HepG2 (cell line): ENCODE results near the gene CADPS2. TPM values are rescaled to one million over a fixed set of nuclear protein-coding genes. Genes with fewer than 3 reads are reported as not detected.

Experiments
- ATAC-seq: fragments of 200-7000 bp; cut with Tn5 transposase; 3 replicates; pipeline ENCODE4 v1.9.1; 2020; ENCODE audit warnings: mild to moderate bottlenecking, moderate library complexity
- BruUV-seq: library from RNA; stranded (reverse); fragments of 400-500 nt; replicated peaks from 2 replicates; lab custom pipeline; 2021; lab: Mats Ljungman, UMichigan
- CTCF ChIA-PET: fragments of 300-600 bp; formaldehyde crosslinking; extraction: SDS; loops from one replicate; lab custom pipeline; 2021; ENCODE audit warnings: low total read pairs, inconsistent platforms, low intra/inter-chr PET ratio; lab: Yijun Ruan, JAX
- POLR2A ChIA-PET: fragments of 350-600 bp; sonication (Branson Sonifier 250); formaldehyde crosslinking; loops from one replicate; lab custom pipeline; 2020; ENCODE audit warnings: antibody characterized with exemption, inconsistent platforms; lab: Yijun Ruan, JAX
- DNase-seq: peaks from one replicate; pipeline ENCODE4 v3.0.0-alpha.2; 2015; ENCODE audit warnings: low spot score
- FAIRE-seq: peaks from 3 replicates; lab custom pipeline; 2011; peaks lifted over from hg19 to GRCh38; lab: Jason Lieb, UNC
- H2AFZ ChIP-seq: one replicate; pipeline ENCODE4 v1.6.1; 2011; ENCODE audit warnings: low read length, inconsistent platforms
- H3K27ac ChIP-seq: fragments of 300-600 bp; 3 replicates; pipeline ENCODE4 v1.8.0; 2011; ENCODE audit warnings: mixed run types, mild to moderate bottlenecking, mixed read lengths, low read length, inconsistent platforms; ENCODE audit not compliant: insufficient read depth; ENCODE audit errors: extremely low read length
- H3K27me3 ChIP-seq, 2 experiments: fragments of 200-600 bp in 1 of 2; 2 replicates in 1 of 2; 3 replicates in 1 of 2; pipeline versions ENCODE4 v1.6.0 to v1.8.0; 2011; ENCODE audit warnings: low read length in 2 of 2, mild to moderate bottlenecking in 2 of 2, moderate library complexity in 2 of 2, inconsistent platforms in 1 of 2; ENCODE audit not compliant: insufficient read depth in 2 of 2, control insufficient read depth in 1 of 2
- H3K36me3 ChIP-seq, 2 experiments: fragments of 200-600 bp in 1 of 2; replicated peaks in 1 of 2; 2 replicates in 1 of 2; 3 replicates in 1 of 2; pipeline versions ENCODE4 v1.5.1 to v1.8.0; 2011; ENCODE audit warnings: low read length in 2 of 2, inconsistent platforms in 1 of 2; ENCODE audit not compliant: insufficient read depth in 2 of 2, control insufficient read depth in 1 of 2
- H3K4me1 ChIP-seq: 2 replicates; pipeline ENCODE4 v1.5.1; 2012; ENCODE audit warnings: low read length, inconsistent platforms; ENCODE audit not compliant: insufficient read depth
- H3K4me2 ChIP-seq: 2 replicates; pipeline ENCODE4 v1.6.0; 2011; ENCODE audit warnings: low read depth, low read length, inconsistent platforms
- H3K4me3 ChIP-seq, 3 experiments: fragments of 200-600 bp in 1 of 3; sonication (generic), shearing (Covaris generic) in 1 of 3; replicated peaks in 1 of 3; 2 replicates each; pipeline ENCODE4 v1.5.1; 2011 to 2016; ENCODE audit warnings: low read length in 3 of 3, inconsistent platforms in 2 of 3, low read depth in 2 of 3, mild to moderate bottlenecking in 2 of 3, control low read depth in 1 of 3, mixed read lengths in 1 of 3; ENCODE audit not compliant: insufficient read depth in 1 of 3
- H3K79me2 ChIP-seq: one replicate; pipeline ENCODE4 v1.6.1; 2011; ENCODE audit warnings: low read length, inconsistent platforms; ENCODE audit not compliant: insufficient read depth
- H3K9ac ChIP-seq: 2 replicates; pipeline ENCODE4 v1.6.0; 2011; ENCODE audit warnings: mild to moderate bottlenecking, low read depth, low read length, inconsistent platforms; ENCODE audit not compliant: insufficient read depth
- H3K9me3 ChIP-seq: 2 replicates; pipeline ENCODE4 v1.5.1; 2012; ENCODE audit warnings: mild to moderate bottlenecking, low read length
- H4K20me1 ChIP-seq: 2 replicates; pipeline ENCODE4 v1.6.0; 2011; ENCODE audit warnings: inconsistent platforms, mild to moderate bottlenecking, low read length, moderate library complexity; ENCODE audit not compliant: insufficient read depth
- BCL6 ChIP-seq: IDR thresholded peaks from 2 replicates; pipeline ENCODE4 v1.6.1; 2016; ENCODE audit warnings: missing genetic modification reagents, missing compliant biosample characterization
- GATAD2A ChIP-seq: IDR thresholded peaks from 2 replicates; pipeline ENCODE4 v1.6.1; 2016
- HES4 ChIP-seq: sonication (generic); formaldehyde crosslinking; IDR thresholded peaks from 2 replicates; pipeline ENCODE4 v1.9.0; 2021; ENCODE audit warnings: mild to moderate bottlenecking, missing genetic modification reagents, borderline replicate concordance
- ISX ChIP-seq: sonication (generic); formaldehyde crosslinking; conservative IDR thresholded peaks from 2 replicates; pipeline ENCODE4 v1.5.0; 2020; ENCODE audit warnings: missing genetic modification reagents
- MED13 ChIP-seq: sonication (generic); formaldehyde crosslinking; IDR thresholded peaks from 2 replicates; pipeline ENCODE4 v1.5.0; 2020; ENCODE audit warnings: missing genetic modification reagents
- NCOR1 ChIP-seq: fragments of 200-600 bp; sonication (generic); IDR thresholded peaks from 2 replicates; pipeline ENCODE4 v1.7.0; 2017; ENCODE audit warnings: antibody characterized with exemption, low read length, borderline replicate concordance
- PCBP1 ChIP-seq: fragments of 200-400 bp; formaldehyde crosslinking; IDR thresholded peaks from 2 replicates; pipeline ENCODE4 v1.6.1; 2017; ENCODE audit warnings: mild to moderate bottlenecking, low read depth, low read length, borderline replicate concordance
- SIX1 ChIP-seq: sonication (generic); formaldehyde crosslinking; IDR thresholded peaks from 2 replicates; pipeline ENCODE4 v1.4.0; 2020; ENCODE audit warnings: missing genetic modification reagents, borderline replicate concordance
- SIX4 ChIP-seq: sonication (generic); formaldehyde crosslinking; IDR thresholded peaks from 2 replicates; pipeline ENCODE4 v1.4.0; 2020; ENCODE audit warnings: missing genetic modification reagents
- SP1 ChIP-seq, 2 experiments: fragments of 450-650 bp in 1 of 2; sonication (generic) in 1 of 2; formaldehyde crosslinking in 1 of 2; IDR thresholded peaks; 2 replicates each; pipeline versions ENCODE4 v1.4.0 to v1.6.1; 2016 to 2020; ENCODE audit warnings: missing genetic modification reagents in 1 of 2
- TBX3 ChIP-seq: fragments of 450-650 bp; IDR thresholded peaks from 2 replicates; pipeline ENCODE4 v1.6.1; 2017; ENCODE audit warnings: antibody characterized with exemption, mild to moderate bottlenecking, inconsistent platforms, borderline replicate concordance
- TRIM22 ChIP-seq: fragments of 450-650 bp; IDR thresholded peaks from 2 replicates; pipeline ENCODE4 v1.6.1; 2017
- ZBTB37 ChIP-seq: sonication (generic); formaldehyde crosslinking; IDR thresholded peaks from 2 replicates; pipeline ENCODE4 v1.4.0; 2020; ENCODE audit warnings: mild to moderate bottlenecking, missing genetic modification reagents
- ZNF441 ChIP-seq: sonication (generic); formaldehyde crosslinking; IDR thresholded peaks from 2 replicates; pipeline ENCODE4 v1.7.0; 2021; ENCODE audit warnings: missing genetic modification reagents, borderline replicate concordance
- ZNF639 ChIP-seq: conservative IDR thresholded peaks from 2 replicates; pipeline ENCODE4 v1.6.1; 2018; ENCODE audit warnings: missing genetic modification reagents
- WGBS: methylation state at CpG from one replicate; pipeline ENCODE4 v1.1.6; 2017; ENCODE audit warnings: low lambda C conversion rate; 5-methylcytosine and 5-hydroxymethylcytosine counted together
- in situ Hi-C: cut with HindIII; loops from 2 replicates; pipeline ENCODE4 v1.10.0; 2017; ENCODE audit warnings: low pct_unique_long_range_greater_than_20kb; ENCODE audit not compliant: extremely low pct_ligation_motif_present
- intact Hi-C: fragments of 100-400 bp; cut with micrococcal nuclease; formaldehyde crosslinking; loops from one replicate; pipeline ENCODE4 v1.10.0; 2022; ENCODE audit not compliant: unreplicated experiment
- polyA plus RNA-seq, 8 experiments: library from polyadenylated mRNA; depleted of rRNA in 3 of 8; stranded (reverse) in 7 of 8; unstranded in 1 of 8; fragments of >200 nt; fragmentation: Illumina TruSeq in 4 of 8; extraction: Trizol in 4 of 8; gene quantifications; 2 replicates each; pipeline versions ENCODE4 v1.2.1 to v1.2.3, GENCODE V29; 2011 to 2016; ENCODE audit warnings: low read depth in 4 of 8, missing spikeins in 1 of 8, mixed read lengths in 1 of 8; ENCODE audit not compliant: insufficient read depth in 1 of 8
- total RNA-seq, 5 experiments: library from RNA; depleted of rRNA; stranded (reverse); fragments of >200 nt; fragmentation: Illumina TruSeq; extraction: Trizol; gene quantifications; 2 replicates each; pipeline ENCODE4 v1.2.3, GENCODE V29; 2016; ENCODE audit warnings: low read depth in 1 of 5

Gene CADPS2
- total and polyA plus RNA-seq, 2 of the 13 experiments (the other 11 are each of a cell fraction or from before 2014, with no cell fraction given) = 17.6 to 43.8 TPM

GRCh38 chr7:122746948-122747347 lies 139.3 kb downstream of the CADPS2 start:
- POLR2A ChIA-PET = no interaction called here
- DNase-seq = no peak
- no peak overlapping the region for H3K9ac ChIP-seq

GRCh38 chr7:122743211-122743610 lies 143.0 kb downstream of the CADPS2 start:
- no peak overlapping the region for H3K27ac ChIP-seq
- H3K4me1 ChIP-seq = no peaks in the 10 kb centered on the region
- no peaks in the 10 kb centered on the region for H3K27me3 ChIP-seq
- no peak for FAIRE-seq
- H3K9me3 ChIP-seq = no peaks in the 10 kb centered on the region
- DNase-seq = no peak
- ChIA-PET POLR2A (interaction anchor here (0.8 kb wide), 1 partner anchor 10 kb away, joined by 3 read pairs; no protein-coding TSS in a partner anchor), CTCF (no interaction called here)
- in situ Hi-C loops = no loop called here
- intact Hi-C loops = no loop called here
- peaks cover 4% of the 10 kb centered on the region for H3K79me2 ChIP-seq
- no peak overlapping the region for H3K9ac ChIP-seq
- H3K4me3 ChIP-seq = no peak overlapping the region
- H2AFZ ChIP-seq = no peak overlapping the region
- no peaks in the 10 kb centered on the region for H4K20me1 ChIP-seq
- no peak overlapping the region for H3K4me2 ChIP-seq
- H3K36me3 ChIP-seq = no peaks in the 10 kb centered on the region; a peak in 1 of 5 replicates
- no TSS peak for BruUV-seq
- ATAC-seq = no peak
- TF ChIP-seq ZBTB37 (no peak), GATAD2A (CRISPR knock-in tag) (no peak), PCBP1 (no peak), TRIM22 (no peak), NCOR1 (no peak), SIX1 (no peak), SP1 (IDR thresholded peaks at IDR 0.05) (no peak), SP1 (CRISPR knock-in tag; IDR thresholded peaks at IDR 0.05) (no peak), ZNF441 (CRISPR knock-in tag) (no peak), BCL6 (CRISPR knock-in tag) (no peak)

More at GRCh38 chr7:122746948-122747347, 139.3 kb downstream of the CADPS2 start:
- Histone ChIP-seq H3K4me1 (peaks cover 14% of the 10 kb centered on the region), H3K9me3 (no peaks in the 10 kb centered on the region), H2AFZ (no peak overlapping the region), H3K4me2 (no peak overlapping the region), H4K20me1 (no peaks in the 10 kb centered on the region), H3K27me3 (no peaks in the 10 kb centered on the region), H3K27ac (no peak overlapping the region), H3K36me3 (no peaks in the 10 kb centered on the region; a peak in 1 of 5 replicates), H3K79me2 (peaks cover 4% of the 10 kb centered on the region), H3K4me3 (no peak overlapping the region)
- CTCF ChIA-PET = no interaction called here
- no peak for ATAC-seq
- no peak for FAIRE-seq
- no TSS peak for BruUV-seq
- WGBS = 98% methylated on average over 2 of the region's 2 CpGs
- in situ Hi-C loops = no loop called here
- TF ChIP-seq MED13 (CRISPR knock-in tag) = no peak
- TF ChIP-seq SIX4 (CRISPR knock-in tag) = no peak
- no peak for TF ChIP-seq ISX (CRISPR knock-in tag)
- TF ChIP-seq TBX3 = no peak
- no peak for TF ChIP-seq PCBP1
- TF ChIP-seq ZNF639 = no peak
- TF ChIP-seq HES4 (CRISPR knock-in tag) = no peak
- intact Hi-C loops = no loop called here
